DMS53 (cell line): Measurements from ENCODE around the gene ANKRD11.
"Not testable (repeated sequence)": the region's sequence is repeated elsewhere in the genome, so short reads cannot be mapped to it uniquely, and the experiment has no call there.

ENCODE experiments used
- DNase-seq: peaks from one replicate; lab custom pipeline; 2025; lab: John Stamatoyannopoulos, UW

Gene ANKRD11

GRCh38 chr16:89280546-89281188, 209.7 kb downstream of the ANKRD11 start:
- DNase-seq = no peak

- DNase-seq = no peak
Observed at GRCh38 chr16:89279666-89280481, 210.5 kb downstream of the ANKRD11 start.

GRCh38 chr16:89278441-89279240, 211.7 kb downstream of the ANKRD11 start:
- DNase-seq = no peak

GRCh38 chr16:89277641-89278341, 212.6 kb downstream of the ANKRD11 start:
- no peak for DNase-seq

GRCh38 chr16:89277049-89277448, 213.3 kb downstream of the ANKRD11 start:
- DNase-seq = no peak

- DNase-seq = no peak
Observed at GRCh38 chr16:89275837-89276720, 214.3 kb downstream of the ANKRD11 start.

- no peak for DNase-seq
Observed at GRCh38 chr16:89275284-89275584, 215.1 kb downstream of the ANKRD11 start.

GRCh38 chr16:89274561-89275283, 215.6 kb downstream of the ANKRD11 start:
- DNase-seq = no peak

- DNase-seq = no peak
Observed at GRCh38 chr16:89273741-89274472, 216.5 kb downstream of the ANKRD11 start.

GRCh38 chr16:89272631-89273030, 217.7 kb downstream of the ANKRD11 start:
- no peak for DNase-seq

GRCh38 chr16:89270666-89271345, 219.6 kb downstream of the ANKRD11 start:
- no peak for DNase-seq

GRCh38 chr16:89269805-89270665, 220.3 kb downstream of the ANKRD11 start:
- no peak for DNase-seq

GRCh38 chr16:89268987-89269735, 221.2 kb downstream of the ANKRD11 start:
- DNase-seq = no peak

- DNase-seq = no peak
Observed at GRCh38 chr16:89268585-89268984, 221.8 kb downstream of the ANKRD11 start.

- DNase-seq = not testable (repeated sequence)
Observed at GRCh38 chr16:89267746-89268145, 222.6 kb downstream of the ANKRD11 start.

- no peak for DNase-seq
Observed at GRCh38 chr16:89266521-89267134, 223.7 kb downstream of the ANKRD11 start.

- DNase-seq = no peak
Observed at GRCh38 chr16:89265647-89266046, 224.7 kb downstream of the ANKRD11 start.
